ENCODE measurements around the gene SORCS2. TPM values are rescaled to one million over a fixed set of nuclear protein-coding genes. Genes with fewer than 3 reads are reported as not detected.
A peak's percentile ranks its signal among the peaks of the same experiment; 100 is the strongest.

The SORCS2 gene
- total RNA-seq, 1 donor from 2014 or later = 10.9 TPM

DNA sequence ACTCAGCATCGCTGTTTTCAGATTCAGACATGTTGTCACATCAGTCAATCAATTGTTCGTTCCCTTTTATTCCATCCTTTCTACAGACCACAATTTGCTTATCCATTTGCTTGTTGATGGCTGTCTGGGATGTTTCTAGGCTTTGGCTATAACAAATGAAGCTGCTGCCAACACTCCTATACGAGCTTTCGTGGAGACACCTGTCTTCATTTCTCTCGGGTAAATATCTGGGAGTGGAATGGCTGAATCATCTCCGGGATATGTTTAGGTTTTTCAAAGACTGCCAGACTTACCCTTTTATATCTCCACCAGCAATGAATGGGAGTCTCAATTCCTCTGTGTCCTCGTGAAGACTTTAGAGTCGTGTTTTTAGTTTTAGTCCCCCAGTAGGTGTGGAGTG lies 118.9 kb downstream of the SORCS2 start:
- TF ChIP-seq, protein P1, sequence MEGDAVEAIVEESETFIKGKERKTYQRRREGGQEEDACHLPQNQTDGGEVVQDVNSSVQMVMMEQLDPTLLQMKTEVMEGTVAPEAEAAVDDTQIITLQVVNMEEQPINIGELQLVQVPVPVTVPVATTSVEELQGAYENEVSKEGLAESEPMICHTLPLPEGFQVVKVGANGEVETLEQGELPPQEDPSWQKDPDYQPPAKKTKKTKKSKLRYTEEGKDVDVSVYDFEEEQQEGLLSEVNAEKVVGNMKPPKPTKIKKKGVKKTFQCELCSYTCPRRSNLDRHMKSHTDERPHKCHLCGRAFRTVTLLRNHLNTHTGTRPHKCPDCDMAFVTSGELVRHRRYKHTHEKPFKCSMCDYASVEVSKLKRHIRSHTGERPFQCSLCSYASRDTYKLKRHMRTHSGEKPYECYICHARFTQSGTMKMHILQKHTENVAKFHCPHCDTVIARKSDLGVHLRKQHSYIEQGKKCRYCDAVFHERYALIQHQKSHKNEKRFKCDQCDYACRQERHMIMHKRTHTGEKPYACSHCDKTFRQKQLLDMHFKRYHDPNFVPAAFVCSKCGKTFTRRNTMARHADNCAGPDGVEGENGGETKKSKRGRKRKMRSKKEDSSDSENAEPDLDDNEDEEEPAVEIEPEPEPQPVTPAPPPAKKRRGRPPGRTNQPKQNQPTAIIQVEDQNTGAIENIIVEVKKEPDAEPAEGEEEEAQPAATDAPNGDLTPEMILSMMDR (IDR thresholded peaks at IDR 0.05) = no peak
- H3K27me3 Mint-ChIP-seq (ENCODE audit: low read depth) = peaks cover 46% of the 10 kb centered on the region
- H3K9me3 Mint-ChIP-seq (ENCODE audit: low read depth) = no peaks in the 10 kb centered on the region
- H3K4me3 Mint-ChIP-seq (ENCODE audit: unreplicated experiment) = no peak overlapping the region
- peaks cover 5% of the 10 kb centered on the region for H3K36me3 Mint-ChIP-seq (ENCODE audit: low read depth)
- no peak for DNase-seq (ENCODE audit: low spot score)
- H3K27ac Mint-ChIP-seq (ENCODE audit: unreplicated experiment) = no peak overlapping the region
- H3K4me1 Mint-ChIP-seq (ENCODE audit: low read depth) = peaks cover 5% of the 10 kb centered on the region

DNA sequence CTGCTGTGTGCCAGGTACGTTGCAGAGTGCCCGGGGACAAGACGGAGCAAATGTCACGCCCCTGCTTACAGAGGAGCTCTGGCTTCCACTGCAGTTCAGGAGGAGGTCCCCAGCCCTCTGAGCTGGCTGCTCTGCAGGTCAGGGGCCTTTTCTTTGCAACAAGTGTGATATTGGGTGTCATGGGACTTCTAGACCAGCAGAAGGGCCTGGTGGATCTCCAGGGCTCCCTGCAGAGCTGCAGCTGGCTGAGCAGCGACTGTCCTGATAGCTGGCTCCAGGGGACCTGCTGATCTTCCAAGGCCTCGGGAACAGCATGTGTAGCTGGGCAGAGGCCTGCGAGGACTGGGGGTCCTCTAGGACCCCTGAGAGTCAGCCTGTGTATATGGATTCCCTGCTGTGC lies 120.4 kb downstream of the SORCS2 start:
- TF ChIP-seq, protein P1 (IDR thresholded peaks at IDR 0.05) = no peak
- Mint-ChIP-seq H3K27ac (ENCODE audit: unreplicated experiment) (no peak overlapping the region), H3K9me3 (ENCODE audit: low read depth) (no peaks in the 10 kb centered on the region), H3K4me1 (ENCODE audit: low read depth) (peaks cover 5% of the 10 kb centered on the region), H3K4me3 (ENCODE audit: unreplicated experiment) (no peak overlapping the region), H3K36me3 (ENCODE audit: low read depth) (peaks cover 5% of the 10 kb centered on the region), H3K27me3 (ENCODE audit: low read depth) (peaks cover 32% of the 10 kb centered on the region)
- peak; percentile 71 for DNase-seq (ENCODE audit: low spot score)

DNA sequence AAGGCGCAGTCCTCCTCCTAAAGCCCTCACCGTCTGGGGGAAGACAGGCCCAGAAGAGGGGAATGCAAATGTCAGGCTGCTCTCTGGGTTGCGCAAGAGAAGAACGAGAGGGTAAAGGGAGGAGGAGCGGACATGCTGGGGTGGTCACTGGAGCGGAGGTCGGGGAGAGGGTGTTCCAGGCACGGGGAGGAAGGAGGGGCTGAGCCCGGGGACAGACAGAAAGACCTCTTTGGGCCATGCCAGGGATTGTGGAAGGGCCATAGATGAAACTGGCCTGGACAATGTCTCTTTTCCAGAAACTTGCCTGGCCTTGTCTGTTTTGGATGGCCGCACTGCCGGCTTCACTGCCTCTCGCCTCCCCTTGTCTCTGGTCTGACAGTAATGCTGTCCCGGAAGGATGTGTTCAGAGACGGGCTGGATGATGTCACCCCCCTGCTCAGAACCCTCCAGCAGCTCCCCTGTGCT lies 121.0 kb downstream of the SORCS2 start:
- TF ChIP-seq, protein P1 (IDR thresholded peaks at IDR 0.05) = no peak
- H3K36me3 Mint-ChIP-seq (ENCODE audit: low read depth) = peaks cover 5% of the 10 kb centered on the region
- peaks cover 28% of the 10 kb centered on the region for H3K27me3 Mint-ChIP-seq (ENCODE audit: low read depth)
- peak; percentile 65 for DNase-seq (ENCODE audit: low spot score)
- H3K4me3 Mint-ChIP-seq (ENCODE audit: unreplicated experiment) = no peak overlapping the region
- H3K4me1 Mint-ChIP-seq (ENCODE audit: low read depth) = peaks cover 5% of the 10 kb centered on the region
- H3K27ac Mint-ChIP-seq (ENCODE audit: unreplicated experiment) = no peak overlapping the region
- H3K9me3 Mint-ChIP-seq (ENCODE audit: low read depth) = peaks cover under 1% of the 10 kb centered on the region

DNA sequence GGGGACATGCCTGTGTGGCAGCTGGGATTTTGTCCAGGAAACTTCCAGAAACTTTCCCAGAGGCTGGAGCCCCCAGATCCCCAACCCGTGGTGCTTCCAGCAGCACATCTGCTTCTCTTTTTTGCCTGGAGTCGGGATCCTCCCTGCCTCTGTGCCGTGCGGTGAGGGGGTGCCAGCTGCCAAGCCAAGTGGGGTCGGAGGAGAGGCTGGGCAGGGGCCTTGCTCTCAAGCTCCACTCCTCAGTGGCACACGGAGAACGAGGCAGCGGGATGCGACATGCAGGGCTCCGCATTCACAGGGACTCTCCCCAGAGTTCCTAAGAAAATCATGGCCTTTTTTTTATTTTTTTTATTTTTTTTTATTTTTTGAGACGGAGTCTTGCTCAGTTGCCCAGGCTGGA lies 121.7 kb downstream of the SORCS2 start:
- Mint-ChIP-seq H3K36me3 (ENCODE audit: low read depth) (peaks cover 6% of the 10 kb centered on the region), H3K9me3 (ENCODE audit: low read depth) (peaks cover 7% of the 10 kb centered on the region), H3K4me1 (ENCODE audit: low read depth) (peaks cover 5% of the 10 kb centered on the region), H3K27me3 (ENCODE audit: low read depth) (peaks cover 22% of the 10 kb centered on the region), H3K27ac (ENCODE audit: unreplicated experiment) (no peak overlapping the region), H3K4me3 (ENCODE audit: unreplicated experiment) (no peak overlapping the region)
- peak; percentile 79 for DNase-seq (ENCODE audit: low spot score)
- TF ChIP-seq, protein P1 (IDR thresholded peaks at IDR 0.05) = no peak

DNA sequence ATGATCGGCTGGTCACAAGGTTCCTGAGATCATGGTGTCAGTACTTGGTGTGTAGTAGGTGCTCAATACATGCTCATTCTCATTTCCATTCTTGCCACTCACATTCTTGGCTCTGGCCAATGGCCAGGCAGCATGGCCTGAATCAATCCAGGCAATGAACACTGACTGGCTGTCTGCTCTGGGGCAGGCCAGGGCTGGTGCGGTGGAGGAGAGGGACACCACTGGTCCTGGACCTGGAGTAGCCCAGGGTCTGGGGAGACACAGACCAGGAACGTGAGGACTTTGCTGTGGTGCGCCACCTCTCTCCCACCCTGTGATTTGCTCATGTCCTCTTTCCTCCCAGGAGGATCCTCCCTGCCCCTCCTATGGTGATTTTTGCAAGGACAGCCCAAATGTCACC lies 122.9 kb downstream of the SORCS2 start:
- Mint-ChIP-seq H3K4me1 (ENCODE audit: low read depth) (peaks cover 5% of the 10 kb centered on the region), H3K27me3 (ENCODE audit: low read depth) (peaks cover 17% of the 10 kb centered on the region), H3K4me3 (ENCODE audit: unreplicated experiment) (no peak overlapping the region), H3K27ac (ENCODE audit: unreplicated experiment) (no peak overlapping the region), H3K9me3 (ENCODE audit: low read depth) (peaks cover 14% of the 10 kb centered on the region), H3K36me3 (ENCODE audit: low read depth) (peaks cover 7% of the 10 kb centered on the region)
- peak; percentile 76 for DNase-seq (ENCODE audit: low spot score)
- TF ChIP-seq, protein P1 (IDR thresholded peaks at IDR 0.05) = no peak

All from chondrocyte (in vitro differentiated cells).